Loucy (cell line): ENCODE measurements around the gene FAM236B.
"Not testable (repeated sequence)": the region's sequence is repeated elsewhere in the genome, so short reads cannot be mapped to it uniquely, and the experiment has no call there.

ENCODE experiments used
- CTCF ChIP-seq: fragments of 200-600 bp; sonication (generic); conservative IDR thresholded peaks from 2 replicates; pipeline ENCODE4 v1.5.1; 2014; ENCODE audit warnings: mild to moderate bottlenecking, antibody characterized with exemption, low read length
- EZH2phosphoT487 ChIP-seq: fragments of 200-600 bp; IDR thresholded peaks from 2 replicates; pipeline ENCODE4 v1.6.1; 2018; ENCODE audit warnings: antibody characterized with exemption, mild to moderate bottlenecking, moderate library complexity, borderline replicate concordance

GRCh38 chrX:72830701-72831100, 48.2 kb upstream of the FAM236B start:
- TF ChIP-seq CTCF, EZH2phosphoT487: not testable (repeated sequence)
